ENCODE data around the gene DCST1. TPM values are rescaled to one million over a fixed set of nuclear protein-coding genes. Genes with fewer than 3 reads are reported as not detected.

DCST1 gene
- total RNA-seq, 4 donors from 2014 or later = 0.19 TPM; not detected in 3

- TF ChIP-seq, protein P1, sequence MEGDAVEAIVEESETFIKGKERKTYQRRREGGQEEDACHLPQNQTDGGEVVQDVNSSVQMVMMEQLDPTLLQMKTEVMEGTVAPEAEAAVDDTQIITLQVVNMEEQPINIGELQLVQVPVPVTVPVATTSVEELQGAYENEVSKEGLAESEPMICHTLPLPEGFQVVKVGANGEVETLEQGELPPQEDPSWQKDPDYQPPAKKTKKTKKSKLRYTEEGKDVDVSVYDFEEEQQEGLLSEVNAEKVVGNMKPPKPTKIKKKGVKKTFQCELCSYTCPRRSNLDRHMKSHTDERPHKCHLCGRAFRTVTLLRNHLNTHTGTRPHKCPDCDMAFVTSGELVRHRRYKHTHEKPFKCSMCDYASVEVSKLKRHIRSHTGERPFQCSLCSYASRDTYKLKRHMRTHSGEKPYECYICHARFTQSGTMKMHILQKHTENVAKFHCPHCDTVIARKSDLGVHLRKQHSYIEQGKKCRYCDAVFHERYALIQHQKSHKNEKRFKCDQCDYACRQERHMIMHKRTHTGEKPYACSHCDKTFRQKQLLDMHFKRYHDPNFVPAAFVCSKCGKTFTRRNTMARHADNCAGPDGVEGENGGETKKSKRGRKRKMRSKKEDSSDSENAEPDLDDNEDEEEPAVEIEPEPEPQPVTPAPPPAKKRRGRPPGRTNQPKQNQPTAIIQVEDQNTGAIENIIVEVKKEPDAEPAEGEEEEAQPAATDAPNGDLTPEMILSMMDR (IDR thresholded peaks at IDR 0.05) = no peak
- TF ChIP-seq POLR2A (IDR thresholded peaks at IDR 0.05) = no peak
- WGBS, 2 donors = 28 to 48% methylated on average over 5 of the region's 6 CpGs
- Histone ChIP-seq H3K27ac (peak overlapping the region; percentile 85 to 99 (median 96)), H3K4me1 (peaks cover 58 to 98% (median 67%) of the 10 kb centered on the region in 3 donors), H3K9me3 (no peaks in the 10 kb centered on the region), H3K27me3 (no peaks in the 10 kb centered on the region), H3K4me3 (peak overlapping the region; percentile 21 to 68 (median 41)), H3K36me3 (peaks cover 16 to 58% (median 29%) of the 10 kb centered on the region in 3 donors)
- intact Hi-C loops (cut with DNase I) = no loop called here
- no peak for DNase-seq
These were observed 15.7 kb upstream of the DCST1 start for GRCh38 chr1:155017946-155018316.

- peaks cover 50 to 93% (median 58%) of the 10 kb centered on the region in 3 donors for H3K4me1 ChIP-seq
- TF ChIP-seq POLR2A (IDR thresholded peaks at IDR 0.05) = no peak
- H3K36me3 ChIP-seq = peaks cover 16 to 50% (median 28%) of the 10 kb centered on the region in 3 donors
- 83 to 84% methylated on average over 6 of the region's 8 CpGs for WGBS, 2 donors
- intact Hi-C loops (cut with DNase I) = no loop called here
- H3K4me3 ChIP-seq = no peak overlapping the region
- DNase-seq = no peak
- no peaks in the 10 kb centered on the region for H3K9me3 ChIP-seq
- no peaks in the 10 kb centered on the region for H3K27me3 ChIP-seq
- peak overlapping the region; percentile 0 to 99 (median 92) for H3K27ac ChIP-seq
These were observed 14.8 kb upstream of the DCST1 start for GRCh38 chr1:155018617-155019348.

GRCh38 chr1:155019377-155020245, 14.0 kb upstream of the DCST1 start:
- Histone ChIP-seq H3K4me1 (peaks cover 42 to 84% (median 50%) of the 10 kb centered on the region in 3 donors), H3K27ac (peak overlapping the region; percentile 32 to 99 (median 70)), H3K9me3 (no peaks in the 10 kb centered on the region), H3K27me3 (no peaks in the 10 kb centered on the region), H3K4me3 (no peak overlapping the region), H3K36me3 (peaks cover 11 to 41% (median 20%) of the 10 kb centered on the region in 3 donors)
- intact Hi-C loops (cut with DNase I) = no loop called here
- DNase-seq = no peak
- TF ChIP-seq POLR2A (IDR thresholded peaks at IDR 0.05) = no peak
- TF ChIP-seq, protein P1 (IDR thresholded peaks at IDR 0.05) = no peak
- whole genome bisulfite sequencing, 2 donors = 69 to 70% methylated on average over 11 of the region's 11 CpGs

DNA sequence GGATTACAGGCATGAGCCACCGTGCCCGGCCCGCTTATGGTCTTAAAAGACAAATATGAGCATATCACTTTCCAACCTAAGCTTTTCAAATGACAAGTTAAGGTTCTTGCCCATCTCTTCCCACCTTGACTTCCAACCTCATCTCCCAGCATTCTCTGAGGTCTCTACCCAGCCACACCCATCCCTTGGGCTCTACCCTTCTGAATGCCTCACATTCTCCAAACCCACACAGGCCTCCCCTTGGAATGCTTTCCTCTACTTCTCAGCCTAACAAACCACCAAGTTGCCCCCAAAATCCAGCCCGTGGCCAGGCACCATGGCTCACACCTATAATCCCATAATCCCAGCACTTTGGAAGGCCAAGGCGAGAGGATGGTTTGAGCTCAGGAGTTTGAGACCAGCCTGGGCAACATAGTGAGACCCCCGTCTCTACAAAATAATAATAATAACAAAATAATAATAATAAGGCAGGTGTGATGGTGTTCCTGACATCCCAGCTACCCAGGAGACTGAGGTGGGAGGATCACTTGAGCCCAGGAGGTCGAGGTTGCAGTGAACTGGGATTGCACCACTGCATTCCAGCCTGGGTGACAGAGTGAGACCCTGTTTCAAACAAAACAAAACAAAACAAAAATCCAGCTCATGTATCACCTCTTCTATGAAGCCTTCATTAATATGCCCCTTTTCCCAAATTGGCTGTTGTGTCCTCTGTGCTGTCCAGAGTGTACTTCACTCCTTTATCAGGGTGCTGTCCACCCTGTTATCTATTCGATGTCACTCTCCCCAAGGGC, 11.3 kb upstream of the DCST1 start:
- TF ChIP-seq, protein P1 (IDR thresholded peaks at IDR 0.05) = no peak
- no peak for TF ChIP-seq POLR2A (IDR thresholded peaks at IDR 0.05)
- no peak for DNase-seq
- Histone ChIP-seq H3K27ac (peak overlapping the region in 1 of 4 donors; percentile 20), H3K9me3 (no peaks in the 10 kb centered on the region), H3K4me1 (peaks cover 20 to 77% (median 35%) of the 10 kb centered on the region in 3 donors), H3K27me3 (no peaks in the 10 kb centered on the region), H3K4me3 (no peak overlapping the region), H3K36me3 (peaks cover 0 to 17% (median 0%) of the 10 kb centered on the region in 3 donors)
- 71 to 74% methylated on average over 6 to 8 of the region's 8 CpGs for WGBS, 2 donors
- intact Hi-C loops (cut with DNase I) = no loop called here

DNA sequence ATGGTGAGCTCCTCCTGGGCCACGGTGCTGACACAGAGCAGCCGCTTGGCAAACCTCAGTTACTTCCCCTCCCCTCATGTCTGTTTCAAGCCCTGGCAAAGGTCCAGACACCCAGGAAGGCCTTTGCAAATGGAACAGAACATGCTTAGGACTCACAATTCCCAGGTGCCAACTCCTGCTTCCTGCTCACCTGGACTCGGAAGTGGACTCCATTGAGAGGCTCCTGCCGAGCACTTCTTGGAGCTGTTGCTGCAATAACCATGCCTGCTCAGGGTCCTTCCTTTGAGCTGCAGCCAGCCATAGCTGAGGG, 10.7 kb upstream of the DCST1 start:
- TF ChIP-seq POLR2A (IDR thresholded peaks at IDR 0.05) = no peak
- TF ChIP-seq, protein P1 (IDR thresholded peaks at IDR 0.05) = no peak

More for the DNA sequence above, 10.7 kb upstream of the DCST1 start:
- H3K27me3 ChIP-seq = no peaks in the 10 kb centered on the region
- H3K4me1 ChIP-seq = peaks cover 16 to 71% (median 29%) of the 10 kb centered on the region in 3 donors
- peaks cover 0 to 17% (median 0%) of the 10 kb centered on the region in 3 donors for H3K36me3 ChIP-seq
- H3K27ac ChIP-seq = peak overlapping the region in 1 of 4 donors; percentile 20
- DNase-seq = no peak
- WGBS, 2 donors = 28 to 39% methylated on average over 2 to 3 of the region's 4 CpGs
- no peaks in the 10 kb centered on the region for H3K9me3 ChIP-seq
- intact Hi-C loops (cut with DNase I) = no loop called here
- H3K4me3 ChIP-seq = no peak overlapping the region

All from esophagus squamous epithelium (tissue), 5 donors.